K562 (cell line): ENCODE measurements around the gene CENPV. TPM values are rescaled to one million over a fixed set of nuclear protein-coding genes. Genes with fewer than 3 reads are reported as not detected.

Experiments
- ATAC-seq: fragments of 200-7000 bp; cut with Tn5 transposase; 3 replicates; pipeline ENCODE4 v1.9.1; 2020; ENCODE audit warnings: moderate library complexity
- BruUV-seq: library from RNA; stranded (reverse); fragments of 400-500 nt; replicated peaks from 2 replicates; lab custom pipeline; 2021; lab: Mats Ljungman, UMichigan
- CTCF ChIA-PET: fragments of 300-600 bp; formaldehyde crosslinking; extraction: SDS; loops from one replicate; lab custom pipeline; 2021; ENCODE audit warnings: low intra/inter-chr PET ratio; lab: Yijun Ruan, JAX
- POLR2A ChIA-PET: fragments of 300-600, 350-650 bp; sonication (Branson Sonifier 250); formaldehyde crosslinking; extraction: SDS; loops from one replicate; lab custom pipeline; 2021; ENCODE audit warnings: antibody characterized with exemption, inconsistent platforms; lab: Yijun Ruan, JAX
- DNase-seq, 4 experiments: peaks; one replicate each; pipeline versions ENCODE4 v3.0.0 to v3.0.0-alpha.2; 2011 to 2018; ENCODE audit warnings: low spot score in 3 of 4, mixed read lengths in 3 of 4; ENCODE audit errors: extremely low read depth in 1 of 4
- FAIRE-seq: peaks from 2 replicates; lab custom pipeline; 2011; peaks lifted over from hg19 to GRCh38; lab: Jason Lieb, UNC
- H2AFZ ChIP-seq: 2 replicates; pipeline ENCODE4 v1.6.0; 2011; ENCODE audit warnings: low read depth, low read length, control low read depth, inconsistent platforms
- H3K27ac ChIP-seq: fragments of 200-600 bp; 3 replicates; pipeline ENCODE4 v1.8.0; 2011; ENCODE audit warnings: low read depth, mild to moderate bottlenecking, control low read depth, inconsistent platforms, low read length, moderate library complexity, mixed read lengths; ENCODE audit errors: extremely low read depth
- H3K27me3 ChIP-seq, 2 experiments: fragments of 300-600 bp in 1 of 2; 2 replicates in 1 of 2; 3 replicates in 1 of 2; pipeline versions ENCODE4 v1.6.0 to v1.8.0; 2011; ENCODE audit warnings: inconsistent platforms in 2 of 2, low read length in 2 of 2, mild to moderate bottlenecking in 1 of 2, mixed read lengths in 1 of 2, moderate library complexity in 1 of 2; ENCODE audit not compliant: control insufficient read depth in 2 of 2, insufficient read depth in 2 of 2
- H3K36me3 ChIP-seq: fragments of 300-600 bp; 3 replicates; pipeline ENCODE4 v1.8.0; 2011; ENCODE audit warnings: mild to moderate bottlenecking, low read length, inconsistent platforms; ENCODE audit not compliant: control insufficient read depth, insufficient read depth
- H3K4me1 ChIP-seq, 2 experiments: fragments of 200-600 bp in 1 of 2; replicated peaks in 1 of 2; 2 replicates in 1 of 2; 3 replicates in 1 of 2; pipeline versions ENCODE4 v1.5.1 to v1.8.0; 2011; ENCODE audit warnings: inconsistent platforms in 2 of 2, low read length in 2 of 2, mild to moderate bottlenecking in 1 of 2, mixed read lengths in 1 of 2, moderate library complexity in 1 of 2; ENCODE audit not compliant: control insufficient read depth in 2 of 2, insufficient read depth in 2 of 2
- H3K4me2 ChIP-seq: 2 replicates; pipeline ENCODE4 v1.6.1; 2011; ENCODE audit warnings: low read length, control low read depth, inconsistent platforms, mixed read lengths; ENCODE audit not compliant: insufficient read depth
- H3K4me3 ChIP-seq: fragments of 200-600 bp; sonication (generic), shearing (Covaris generic); 2 replicates; pipeline ENCODE4 v1.5.1; 2016; ENCODE audit warnings: control low read depth, inconsistent platforms
- H3K79me2 ChIP-seq: fragments of 200-600 bp; 3 replicates; pipeline ENCODE4 v1.8.0; 2011; ENCODE audit warnings: low read length, inconsistent platforms; ENCODE audit not compliant: control insufficient read depth, insufficient read depth
- H3K9ac ChIP-seq, 2 experiments: 2 replicates each; pipeline versions ENCODE4 v1.6.0 to v1.6.1; 2011; ENCODE audit warnings: low read depth in 2 of 2, low read length in 2 of 2, control low read depth in 1 of 2, inconsistent platforms in 1 of 2, mild to moderate bottlenecking in 1 of 2, mixed read lengths in 1 of 2; ENCODE audit not compliant: insufficient read depth in 1 of 2
- H3K9me1 ChIP-seq: one replicate; pipeline ENCODE4 v1.6.0; 2011; ENCODE audit warnings: inconsistent platforms, mild to moderate bottlenecking, low read length, moderate library complexity; ENCODE audit not compliant: control insufficient read depth, insufficient read depth
- H3K9me3 ChIP-seq: replicated peaks from 2 replicates; pipeline ENCODE4 v1.5.1; 2011; ENCODE audit warnings: low read depth, low read length, inconsistent platforms; ENCODE audit not compliant: control insufficient read depth, insufficient read depth
- H4K20me1 ChIP-seq: replicated peaks from 2 replicates; pipeline ENCODE4 v1.6.1; 2011; ENCODE audit warnings: low read length, inconsistent platforms, mixed read lengths; ENCODE audit not compliant: control insufficient read depth, insufficient read depth
- ATF7 ChIP-seq: fragments of 450-650 bp; IDR thresholded peaks from 2 replicates; pipeline ENCODE4 v1.7.1; 2014; ENCODE audit warnings: mild to moderate bottlenecking, moderate library complexity
- BACH1 ChIP-seq: fragments of 200-800 bp; sonication (Bioruptor generic); IDR thresholded peaks from 2 replicates; pipeline ENCODE4 v1.6.1; 2016; ENCODE audit warnings: missing genetic modification characterization, missing compliant biosample characterization
- GABPA ChIP-seq: fragments of 200-800 bp; sonication (Bioruptor generic); conservative IDR thresholded peaks from 2 replicates; pipeline ENCODE4 v1.6.1; 2016; ENCODE audit warnings: low read depth, missing genetic modification characterization, missing compliant biosample characterization
- HDAC3 ChIP-seq: fragments of 450-650 bp; IDR thresholded peaks from 2 replicates; pipeline ENCODE4 v1.6.1; 2018; ENCODE audit warnings: borderline replicate concordance, mild to moderate bottlenecking, moderate library complexity; ENCODE audit not compliant: partially characterized antibody
- HNRNPH1 ChIP-seq: fragments of 200-400 bp; formaldehyde crosslinking; optimal IDR thresholded peaks from 2 replicates; pipeline ENCODE3; 2017; ENCODE audit warnings: low read depth, mild to moderate bottlenecking, low read length, moderate library complexity
- LCOR ChIP-seq: sonication (generic); formaldehyde crosslinking; IDR thresholded peaks from 2 replicates; pipeline ENCODE4 v1.8.0; 2022; ENCODE audit warnings: mild to moderate bottlenecking, missing genetic modification reagents
- MBD1 ChIP-seq: fragments of 250-450 bp; sonication (Bioruptor Pico); IDR thresholded peaks from 2 replicates; pipeline ENCODE4 v1.8.0; 2022; ENCODE audit warnings: inconsistent platforms
- NR2F6 ChIP-seq: fragments of 450-650 bp; formaldehyde crosslinking; IDR thresholded peaks from 2 replicates; pipeline ENCODE4 v1.4.0; 2020; ENCODE audit warnings: mild to moderate bottlenecking
- SAFB2 ChIP-seq: fragments of 200-400 bp; formaldehyde crosslinking; IDR thresholded peaks from 2 replicates; pipeline ENCODE4 v1.6.1; 2018; ENCODE audit warnings: borderline replicate concordance, low read length, low read depth, moderate library complexity; ENCODE audit not compliant: severe bottlenecking
- SMAD3 ChIP-seq: fragments of 450-650 bp; formaldehyde crosslinking; conservative IDR thresholded peaks from 2 replicates; pipeline ENCODE4 v1.4.0; 2020; ENCODE audit warnings: mild to moderate bottlenecking
- SNAPC5 ChIP-seq: fragments of 250-450 bp; sonication (Bioruptor Pico); IDR thresholded peaks from 2 replicates; pipeline ENCODE4 v1.8.0; 2021; ENCODE audit warnings: moderate library complexity, mild to moderate bottlenecking, inconsistent platforms
- TCF3 ChIP-seq: sonication (generic); formaldehyde crosslinking; IDR thresholded peaks from 2 replicates; pipeline ENCODE4 v1.4.0; 2020; ENCODE audit warnings: mild to moderate bottlenecking, missing genetic modification reagents
- TRIM28 ChIP-seq: fragments of 450-650 bp; IDR thresholded peaks from 2 replicates; pipeline ENCODE4 v1.6.1; 2017
- ZBTB5 ChIP-seq: fragments of 450-650 bp; IDR thresholded peaks from 2 replicates; pipeline ENCODE4 v1.6.1; 2017; ENCODE audit warnings: antibody characterized with exemption
- ZNF561 ChIP-seq: fragments of 450-650 bp; formaldehyde crosslinking; conservative IDR thresholded peaks from 2 replicates; pipeline ENCODE4 v1.4.0; 2020; ENCODE audit warnings: mild to moderate bottlenecking, moderate library complexity
- ZNF584 ChIP-seq: fragments of 200-800 bp; sonication (Bioruptor generic); IDR thresholded peaks from 2 replicates; pipeline ENCODE4 v1.6.1; 2016; ENCODE audit warnings: low read depth, mild to moderate bottlenecking, missing genetic modification characterization, missing compliant biosample characterization
- WGBS: fragments of 100-300 bp; shearing (Covaris generic); methylation state at CpG from one replicate; pipeline ENCODE4 v1.1.6; 2016; ENCODE audit warnings: low coverage, mixed read lengths; ENCODE audit not compliant: insufficient coverage; ENCODE audit errors: missing lambda C conversion rate; 5-methylcytosine and 5-hydroxymethylcytosine counted together
- in situ Hi-C: fragments of 300-500 bp; cut with MboI; formaldehyde crosslinking; loops from 4 replicates; pipeline ENCODE4 v1.15.0; 2018; ENCODE audit warnings: inconsistent platforms, mixed read lengths
- intact Hi-C: fragments of 100-400 bp; cut with micrococcal nuclease; formaldehyde crosslinking; loops from 2 replicates; pipeline ENCODE4 v1.14.2; 2022
- polyA plus RNA-seq, 8 experiments: library from polyadenylated mRNA; depleted of rRNA in 4 of 8; stranded (reverse) in 5 of 8; unstranded in 3 of 8; fragments of >200 nt; fragmentation: Nextera tagmentation in 2 of 8; fragmentation: Illumina TruSeq in 1 of 8; extraction: Ambion mirVana in 2 of 8; extraction: Trizol in 1 of 8; gene quantifications; 2 replicates each; pipeline versions ENCODE4 v1.2.1 to v1.2.3, GENCODE V29; 2011 to 2014; ENCODE audit warnings: inconsistent platforms in 1 of 8, missing spikeins in 1 of 8
- total RNA-seq, 7 experiments: library from RNA; depleted of rRNA in 6 of 7; stranded (reverse); fragments of >200 nt in 6 of 7; fragmentation: Illumina TruSeq in 2 of 7; extraction: Trizol in 2 of 7; gene quantifications; 2 replicates each; pipeline versions ENCODE4 v1.2.1 to v1.2.3, GENCODE V29; 2011 to 2021; ENCODE audit warnings: low replicate concordance in 1 of 7

The CENPV gene
- total and polyA plus RNA-seq, 9 of the 15 experiments (the other 6 are each of a cell fraction or from before 2014, with no cell fraction given), result 17.8 to 131 (median 89.3) TPM

- in situ Hi-C loops (no loop called here), intact Hi-C loops (no loop called here)
- CTCF ChIA-PET, result no interaction called here
- H3K79me2 ChIP-seq, result no peaks in the 10 kb centered on the region
- H3K4me2 ChIP-seq, result no peak overlapping the region
- FAIRE-seq, result no peak
- no peaks in the 10 kb centered on the region for H3K27me3 ChIP-seq
- H2AFZ ChIP-seq, result no peak overlapping the region
- no peaks in the 10 kb centered on the region for H3K9me3 ChIP-seq
- no peaks in the 10 kb centered on the region for H4K20me1 ChIP-seq
- ATAC-seq, result no peak
- no peak for DNase-seq
- H3K36me3 ChIP-seq, result no peaks in the 10 kb centered on the region
- POLR2A ChIA-PET, result interaction anchor here (3.1 kb wide), 1 partner anchor 14 kb away, joined by 9 read pairs; no protein-coding TSS in a partner anchor
- no TSS peak for BruUV-seq
- H3K9me1 ChIP-seq, result no peaks in the 10 kb centered on the region
- H3K9ac ChIP-seq, result no peak overlapping the region
- no peak overlapping the region for H3K27ac ChIP-seq
- no peaks in the 10 kb centered on the region for H3K4me1 ChIP-seq
- no CpG with 5 or more reads among the region's 3 CpGs for WGBS
- no peak overlapping the region for H3K4me3 ChIP-seq
- TF ChIP-seq HNRNPH1 (no peak), HDAC3 (no peak), TCF3 (CRISPR knock-in tag) (no peak), ATF7 (no peak), ZNF584 (CRISPR knock-in tag) (no peak), SAFB2 (no peak), LCOR (CRISPR knock-in tag) (no peak), SMAD3 (CRISPR knock-in tag) (no peak), GABPA (no peak), BACH1 (no peak), SNAPC5 (CRISPR knock-in tag) (no peak), ZNF561 (CRISPR knock-in tag) (no peak), NR2F6 (CRISPR knock-in tag) (no peak), TRIM28 (no peak), ZBTB5 (no peak), MBD1 (CRISPR knock-in tag) (no peak)
- TF ChIP-seq, all 486 proteins: peak for 0
Observed at GRCh38 chr17:16319969-16320368, 33.3 kb downstream of the CENPV start.
